Measurements from ENCODE around the gene MTMR2. TPM values are rescaled to one million over a fixed set of nuclear protein-coding genes. Genes with fewer than 3 reads are reported as not detected.
A peak's percentile ranks its signal among the peaks of the same experiment; 100 is the strongest.

MTMR2 gene
- total RNA-seq, 1 experiment from 2014 or later: 59.0 TPM

- Histone ChIP-seq H2BK12ac (ENCODE audit: insufficient read length, low read depth, low read length) (no peak within 1 kb of the TSS), H2BK20ac (ENCODE audit: low read depth, low read length, poor library complexity, severe bottlenecking) (no peak within 1 kb of the TSS), H3K56ac (ENCODE audit: insufficient read length, low read depth, low read length) (peak within 1 kb of the TSS; percentile 64), H3K9ac (ENCODE audit: extremely low read depth, insufficient read length, low read length) (peak within 1 kb of the TSS; percentile 98), H3K27ac (ENCODE audit: insufficient read length, low read depth, low read length) (peak within 1 kb of the TSS; percentile 95), H3K9me3 (ENCODE audit: control insufficient read depth, low read depth, low read length) (no peaks in the 10 kb centered on the region), H4K5ac (ENCODE audit: insufficient read length, low read depth, low read length) (peak within 1 kb of the TSS; percentile 85), H3K14ac (ENCODE audit: insufficient read depth, low read length) (peak within 1 kb of the TSS; percentile 98), H3K18ac (ENCODE audit: insufficient read length, low read depth, low read length) (peak within 1 kb of the TSS; percentile 98), H3K23ac (ENCODE audit: insufficient read length, low read depth, low read length) (no peak within 1 kb of the TSS), H3K4me2 (ENCODE audit: insufficient read depth, insufficient read length, low read length) (peak within 1 kb of the TSS; percentile 93), H2BK120ac (ENCODE audit: low read depth, low read length, poor library complexity, severe bottlenecking) (peak within 1 kb of the TSS; percentile 98), H3K27me3 (ENCODE audit: insufficient read depth, low read length) (no peaks in the 10 kb centered on the region), H3K4me1 (ENCODE audit: insufficient read depth, low read length) (no peaks in the 10 kb centered on the region), H2BK5ac (ENCODE audit: insufficient read length, low read length) (peak within 1 kb of the TSS; percentile 85), H2AK5ac (ENCODE audit: insufficient read length, low read length) (no peak within 1 kb of the TSS), H4K8ac (replicated peaks; ENCODE audit: insufficient read length, low read depth, low read length) (peak within 1 kb of the TSS; percentile 62), H3T11ph (ENCODE audit: low read length) (peak within 1 kb of the TSS; percentile 96), H3K79me2 (ENCODE audit: insufficient read depth, low read length) (peaks cover 22% of the 10 kb centered on the region; the same call in 1 of the 2 replicates), H3K4ac (ENCODE audit: low read depth, low read length) (peak within 1 kb of the TSS; percentile 75; the same call in 1 of the 2 replicates), H3K23me2 (ENCODE audit: insufficient read length, low read depth, low read length, poor library complexity, severe bottlenecking) (peaks cover 8% of the 10 kb centered on the region), H2BK15ac (ENCODE audit: low read depth, low read length) (no peak within 1 kb of the TSS), H4K20me1 (ENCODE audit: control insufficient read depth, insufficient read depth, insufficient read length) (no peaks in the 10 kb centered on the region), H4K91ac (ENCODE audit: insufficient read length, low read depth, low read length) (peak within 1 kb of the TSS; percentile 73), H2AFZ (ENCODE audit: low read length) (no peak within 1 kb of the TSS), H3K79me1 (ENCODE audit: insufficient read depth, low read depth, low read length, poor library complexity, severe bottlenecking) (no peaks in the 10 kb centered on the region)
- no peaks in the 10 kb centered on the region for H3K9me3 Mint-ChIP-seq
- H3K27ac Mint-ChIP-seq: peak within 1 kb of the TSS; percentile 100
- H3K36me3 Mint-ChIP-seq (ENCODE audit: insufficient read depth in 1 of 3, low read depth in 3 of 3): peaks cover 12 to 36% (median 23%) of the 10 kb centered on the region in 3 experiments; a peak in 6 of 7 replicates
- TF ChIP-seq, protein P1, sequence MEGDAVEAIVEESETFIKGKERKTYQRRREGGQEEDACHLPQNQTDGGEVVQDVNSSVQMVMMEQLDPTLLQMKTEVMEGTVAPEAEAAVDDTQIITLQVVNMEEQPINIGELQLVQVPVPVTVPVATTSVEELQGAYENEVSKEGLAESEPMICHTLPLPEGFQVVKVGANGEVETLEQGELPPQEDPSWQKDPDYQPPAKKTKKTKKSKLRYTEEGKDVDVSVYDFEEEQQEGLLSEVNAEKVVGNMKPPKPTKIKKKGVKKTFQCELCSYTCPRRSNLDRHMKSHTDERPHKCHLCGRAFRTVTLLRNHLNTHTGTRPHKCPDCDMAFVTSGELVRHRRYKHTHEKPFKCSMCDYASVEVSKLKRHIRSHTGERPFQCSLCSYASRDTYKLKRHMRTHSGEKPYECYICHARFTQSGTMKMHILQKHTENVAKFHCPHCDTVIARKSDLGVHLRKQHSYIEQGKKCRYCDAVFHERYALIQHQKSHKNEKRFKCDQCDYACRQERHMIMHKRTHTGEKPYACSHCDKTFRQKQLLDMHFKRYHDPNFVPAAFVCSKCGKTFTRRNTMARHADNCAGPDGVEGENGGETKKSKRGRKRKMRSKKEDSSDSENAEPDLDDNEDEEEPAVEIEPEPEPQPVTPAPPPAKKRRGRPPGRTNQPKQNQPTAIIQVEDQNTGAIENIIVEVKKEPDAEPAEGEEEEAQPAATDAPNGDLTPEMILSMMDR (conservative IDR thresholded peaks at IDR 0.05): no peak
- DNase-seq: peak; percentile 97
- peaks cover 36 to 40% of the 10 kb centered on the region in 2 experiments for H3K4me1 Mint-ChIP-seq
- WGBS (ENCODE audit: extremely low coverage, insufficient read length, low lambda C conversion rate): no CpG with 5 or more reads among the region's 55 CpGs
- H3K27me3 Mint-ChIP-seq (ENCODE audit: low read depth): no peaks in the 10 kb centered on the region
- peak within 1 kb of the TSS; percentile 95 to 98 for H3K4me3 Mint-ChIP-seq
Observed at GRCh38 chr11:95790123-95790932, 133.6 kb downstream of the MTMR2 start, which contains the start of gene CEP57. Gene CEP57, plus strand, starts transcription at chr11:95790498. Its CDS starts 201 bp downstream, at chr11:95790699.

All from H9 (cell line).